ENCODE data around the gene ACAP3. TPM values are rescaled to one million over a fixed set of nuclear protein-coding genes. Genes with fewer than 3 reads are reported as not detected.
A peak's percentile ranks its signal among the peaks of the same experiment; 100 is the strongest.

ACAP3 gene
- total RNA-seq, 1 donor from 2014 or later = 49.7 TPM

- no peak for DNase-seq
- Histone ChIP-seq H3K36me3 (no peaks in the 10 kb centered on the region), H3K4me1 (peaks cover 11% of the 10 kb centered on the region), H3K9me3 (replicated peaks) (no peaks in the 10 kb centered on the region), H3K4me3 (no peak overlapping the region), H3K27ac (replicated peaks) (no peak overlapping the region), H3K27me3 (ENCODE audit: low read depth) (peaks cover 34% of the 10 kb centered on the region)
- intact Hi-C loops (cut with micrococcal nuclease) = no loop called here
- TF ChIP-seq CTCF (IDR thresholded peaks at IDR 0.05; ENCODE audit: borderline replicate concordance) = no peak
Measured at GRCh38 chr1:1282998-1283397, 24.7 kb downstream of the ACAP3 start.

DNA sequence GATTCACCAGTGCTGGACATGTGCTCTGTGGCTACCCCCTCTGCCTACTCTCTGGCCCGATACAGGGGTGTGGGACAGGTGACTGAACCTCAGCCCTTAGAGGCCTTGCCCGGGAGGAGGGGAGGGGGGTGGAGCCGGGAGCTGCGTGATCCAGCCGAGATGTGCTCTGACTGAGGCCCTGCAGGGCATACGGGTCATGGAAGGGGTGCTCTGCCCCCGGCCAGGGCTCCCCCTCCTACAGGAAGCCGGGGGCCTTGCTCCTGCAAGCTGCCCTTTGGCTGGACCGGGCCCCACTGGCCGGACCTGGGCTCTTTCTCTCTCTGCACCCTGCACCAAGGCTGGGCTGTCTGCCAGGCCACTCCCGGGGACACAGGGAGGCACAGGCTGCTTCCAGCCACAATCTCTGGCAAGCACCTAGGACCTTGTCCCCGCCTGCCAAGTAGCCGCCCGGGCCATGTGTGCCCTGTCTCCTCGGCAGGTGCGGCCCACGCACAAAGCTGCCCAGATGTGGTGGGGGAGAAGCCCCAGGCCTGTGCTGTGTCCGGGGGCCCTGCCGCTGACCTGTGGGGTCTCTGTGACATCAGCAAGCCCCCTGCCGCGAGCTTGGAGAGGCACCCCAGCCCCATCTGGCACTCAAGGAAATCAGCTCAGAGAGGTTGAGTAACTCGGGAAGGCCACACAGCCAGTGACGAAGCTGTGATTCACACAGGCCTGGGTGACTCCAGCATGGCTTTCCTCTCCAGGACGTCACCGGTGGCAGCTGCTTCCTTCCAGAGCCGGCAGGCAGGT is 26.0 kb downstream of the ACAP3 start:
- H3K4me1 ChIP-seq = peaks cover 11% of the 10 kb centered on the region
- peak; percentile 85 for DNase-seq
- H3K9me3 ChIP-seq (replicated peaks) = no peaks in the 10 kb centered on the region
- H3K36me3 ChIP-seq = no peaks in the 10 kb centered on the region
- peak overlapping the region; percentile 68 for H3K27ac ChIP-seq (replicated peaks)
- H3K4me3 ChIP-seq = no peak overlapping the region
- H3K27me3 ChIP-seq (ENCODE audit: low read depth) = peaks cover 23% of the 10 kb centered on the region
- no peak for TF ChIP-seq CTCF (IDR thresholded peaks at IDR 0.05; ENCODE audit: borderline replicate concordance)
- intact Hi-C loops (cut with micrococcal nuclease) = no loop called here

DNA sequence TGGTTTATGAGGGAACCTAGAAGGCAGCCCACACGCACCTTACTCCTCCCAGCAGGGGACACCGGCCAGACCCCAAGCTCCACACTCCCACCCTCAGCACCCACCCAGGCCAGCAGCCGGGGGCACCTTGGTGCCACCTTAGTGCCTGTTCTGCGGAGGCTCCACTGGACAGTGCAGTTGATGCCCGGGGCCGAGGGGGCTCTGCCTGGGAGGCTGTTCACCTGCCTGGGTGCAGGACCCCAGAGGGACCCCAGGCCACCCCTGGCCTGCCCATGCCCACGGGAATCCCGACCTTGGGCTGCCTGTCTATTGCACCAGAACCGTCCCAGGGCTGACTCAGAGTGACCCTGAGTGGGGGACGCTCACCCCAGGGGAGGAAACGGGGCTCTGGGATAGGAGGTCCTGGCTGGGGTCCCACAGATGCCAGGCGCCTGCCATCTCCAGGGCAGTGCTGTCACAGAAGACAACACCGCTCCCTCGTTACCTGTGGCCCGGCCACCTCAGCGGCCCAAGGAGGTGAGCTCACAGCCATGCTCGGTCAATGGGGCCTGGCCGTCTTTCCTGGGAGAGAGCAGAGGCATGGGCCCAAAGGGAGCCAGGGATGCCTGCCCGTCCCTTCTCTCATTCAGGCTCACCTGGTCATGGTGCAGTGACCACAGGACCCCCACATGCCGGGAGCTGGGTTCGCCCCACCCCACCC is 26.8 kb downstream of the ACAP3 start:
- H3K9me3 ChIP-seq (replicated peaks) = no peaks in the 10 kb centered on the region
- no peak for TF ChIP-seq CTCF (IDR thresholded peaks at IDR 0.05; ENCODE audit: borderline replicate concordance)

GRCh38 chr1:1279028-1279427 is 28.7 kb downstream of the ACAP3 start:
- H3K9me3 ChIP-seq (replicated peaks) = no peaks in the 10 kb centered on the region
- intact Hi-C loops (cut with micrococcal nuclease) = no loop called here
- DNase-seq = no peak
- TF ChIP-seq CTCF (IDR thresholded peaks at IDR 0.05; ENCODE audit: borderline replicate concordance) = no peak
- no peaks in the 10 kb centered on the region for H3K36me3 ChIP-seq
- peaks cover 21% of the 10 kb centered on the region for H3K4me1 ChIP-seq
- H3K4me3 ChIP-seq = no peak overlapping the region
- no peak overlapping the region for H3K27ac ChIP-seq (replicated peaks)
- H3K27me3 ChIP-seq (ENCODE audit: low read depth) = no peaks in the 10 kb centered on the region

More for the DNA sequence above, 26.8 kb downstream of the ACAP3 start:
- peaks cover 11% of the 10 kb centered on the region for H3K4me1 ChIP-seq
- no peak for DNase-seq
- intact Hi-C loops (cut with micrococcal nuclease) = no loop called here
- H3K27me3 ChIP-seq (ENCODE audit: low read depth) = peaks cover 15% of the 10 kb centered on the region
- no peaks in the 10 kb centered on the region for H3K36me3 ChIP-seq
- peak overlapping the region; percentile 68 for H3K27ac ChIP-seq (replicated peaks)
- H3K4me3 ChIP-seq = no peak overlapping the region

- Histone ChIP-seq H3K9me3 (replicated peaks) (no peaks in the 10 kb centered on the region), H3K4me3 (no peak overlapping the region), H3K27ac (replicated peaks) (no peak overlapping the region), H3K27me3 (ENCODE audit: low read depth) (no peaks in the 10 kb centered on the region), H3K4me1 (peaks cover 24% of the 10 kb centered on the region), H3K36me3 (no peaks in the 10 kb centered on the region)
- intact Hi-C loops (cut with micrococcal nuclease) = no loop called here
- no peak for DNase-seq
- no peak for TF ChIP-seq CTCF (IDR thresholded peaks at IDR 0.05; ENCODE audit: borderline replicate concordance)
Measured at GRCh38 chr1:1278620-1279019, 29.1 kb downstream of the ACAP3 start.

Data from left ventricle myocardium inferior (tissue), 1 donor.